ENCODE measurements around the gene CPLANE2. TPM values are rescaled to one million over a fixed set of nuclear protein-coding genes. Genes with fewer than 3 reads are reported as not detected.

CPLANE2 gene
- total RNA-seq, 4 donors from 2014 or later: 6.6 to 45.8 (median 11.0) TPM

DNA sequence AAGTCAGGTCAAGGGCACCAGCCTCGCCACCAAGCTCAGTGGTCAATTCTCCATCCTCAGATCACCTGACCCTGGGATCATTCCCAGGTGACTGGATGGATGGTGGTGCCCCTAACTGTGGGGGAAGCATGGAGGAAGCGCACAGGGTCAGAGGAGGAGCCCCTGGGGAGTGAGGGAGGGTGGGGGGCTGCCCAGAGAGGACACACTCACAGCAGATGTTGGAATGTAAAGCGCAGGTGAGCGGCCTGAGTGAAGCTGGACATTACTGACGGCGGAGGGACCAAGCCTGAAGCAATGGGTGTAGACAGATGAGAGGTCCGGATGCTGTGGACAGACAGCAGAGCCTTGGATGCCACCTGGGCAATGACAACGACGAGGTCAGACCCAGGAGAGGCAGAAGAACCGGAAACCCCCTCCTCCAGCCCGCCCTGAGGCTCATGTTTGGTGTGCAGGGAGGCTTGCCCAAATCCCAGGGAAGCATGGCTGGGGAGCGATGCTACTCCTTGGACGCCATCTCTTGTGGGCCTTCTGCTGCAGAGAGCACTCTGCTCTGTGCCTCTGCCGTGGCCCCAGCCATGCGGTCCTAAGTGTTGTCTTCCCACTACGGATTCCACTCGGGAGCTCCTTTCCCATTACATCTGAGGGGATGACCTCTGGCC is 5.7 kb upstream of the CPLANE2 start:
- ATAC-seq: no peak
- H3K27ac ChIP-seq: no peak overlapping the region
- WGBS, 2 donors (ENCODE audit: low coverage in 1 of 2): 85 to 92% methylated on average over 4 to 12 of the region's 17 CpGs
- no peaks in the 10 kb centered on the region for H3K27me3 ChIP-seq
- no peaks in the 10 kb centered on the region for H3K9me3 ChIP-seq
- H3K36me3 ChIP-seq: peaks cover 0 to 17% of the 10 kb centered on the region in 2 donors
- peaks cover 5 to 45% (median 12%) of the 10 kb centered on the region in 3 donors for H3K4me1 ChIP-seq
- no peak overlapping the region for H3K4me3 ChIP-seq
- TF ChIP-seq POLR2AphosphoS5 (IDR thresholded peaks at IDR 0.05): no peak
- TF ChIP-seq EP300 (IDR thresholded peaks at IDR 0.05): no peak
- no peak for TF ChIP-seq POLR2A (IDR thresholded peaks at IDR 0.05)
- no peak for TF ChIP-seq CTCF (IDR thresholded peaks at IDR 0.05)

DNA sequence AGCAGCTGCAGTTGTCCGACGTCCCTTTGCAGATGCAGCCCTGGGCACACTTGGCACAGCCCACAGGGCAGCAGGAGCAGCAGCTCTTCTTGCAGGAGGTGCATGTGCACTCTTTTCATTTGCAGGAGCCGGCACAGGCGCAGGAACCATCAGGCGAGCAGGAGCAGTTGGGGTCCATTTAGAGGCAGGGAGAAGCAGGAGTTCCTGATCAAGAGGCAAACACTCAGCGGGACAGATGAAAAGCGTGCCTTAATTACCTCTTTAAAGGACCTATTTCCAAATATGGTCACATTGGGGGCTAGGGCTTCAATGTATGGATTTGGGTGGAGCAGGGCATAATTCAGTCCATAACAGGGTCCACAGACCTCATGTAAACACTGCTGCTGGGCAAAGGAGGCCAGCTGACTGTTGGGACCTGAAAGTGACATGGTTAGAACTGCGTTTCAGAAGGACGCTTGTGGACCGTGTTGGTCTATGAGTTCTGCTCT is 4.3 kb upstream of the CPLANE2 start:
- no peak for ATAC-seq
- no peak for TF ChIP-seq POLR2A (IDR thresholded peaks at IDR 0.05)
- TF ChIP-seq CTCF (IDR thresholded peaks at IDR 0.05): no peak
- no peak for TF ChIP-seq POLR2AphosphoS5 (IDR thresholded peaks at IDR 0.05)
- no peak for TF ChIP-seq EP300 (IDR thresholded peaks at IDR 0.05)
- 60 to 73% methylated on average over 6 to 7 of the region's 10 CpGs for WGBS, 2 donors (ENCODE audit: low coverage in 1 of 2)
- H3K36me3 ChIP-seq: peaks cover 0 to 11% of the 10 kb centered on the region in 2 donors
- H3K27ac ChIP-seq: no peak overlapping the region
- H3K4me3 ChIP-seq: no peak overlapping the region
- no peaks in the 10 kb centered on the region for H3K9me3 ChIP-seq
- peaks cover 2 to 42% (median 13%) of the 10 kb centered on the region in 3 donors for H3K4me1 ChIP-seq
- H3K27me3 ChIP-seq: no peaks in the 10 kb centered on the region

GRCh38 chr1:16239972-16240491 is 3.0 kb upstream of the CPLANE2 start:
- H3K27ac ChIP-seq: no peak overlapping the region
- peaks cover 2 to 40% (median 18%) of the 10 kb centered on the region in 3 donors for H3K4me1 ChIP-seq
- H3K27me3 ChIP-seq: no peaks in the 10 kb centered on the region
- H3K4me3 ChIP-seq: no peak overlapping the region
- TF ChIP-seq EP300 (IDR thresholded peaks at IDR 0.05): no peak
- TF ChIP-seq CTCF (IDR thresholded peaks at IDR 0.05): no peak
- no peak for TF ChIP-seq POLR2A (IDR thresholded peaks at IDR 0.05)
- no peak for TF ChIP-seq POLR2AphosphoS5 (IDR thresholded peaks at IDR 0.05)
- H3K36me3 ChIP-seq: peaks cover 0 to under 1% of the 10 kb centered on the region in 2 donors
- 88 to 90% methylated on average over 2 of the region's 2 CpGs for WGBS, 2 donors (ENCODE audit: low coverage in 1 of 2)
- no peaks in the 10 kb centered on the region for H3K9me3 ChIP-seq
- no peak for ATAC-seq

DNA sequence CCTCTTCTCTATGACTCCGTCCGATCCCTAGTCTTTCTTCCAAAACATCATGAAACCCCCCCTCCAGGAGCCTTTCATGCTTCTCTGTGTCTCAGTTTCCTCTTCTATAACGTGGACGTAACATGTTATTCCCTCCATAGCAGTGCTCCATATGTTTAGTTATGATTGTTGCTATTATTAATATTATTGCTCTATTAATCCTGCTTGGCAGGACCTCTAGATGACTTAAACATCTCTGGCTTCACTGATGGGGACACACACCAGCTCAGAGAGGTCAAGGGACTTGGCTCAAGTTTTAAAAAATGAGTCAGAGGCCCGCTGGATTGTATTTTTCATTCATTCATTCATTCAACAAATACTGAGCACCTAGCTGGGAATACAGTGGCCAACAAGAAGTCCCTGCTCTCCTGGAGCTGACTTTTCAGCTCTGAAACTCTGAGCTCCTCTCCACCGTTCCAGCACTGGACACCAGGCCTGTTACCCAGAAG is 404 bp upstream of the CPLANE2 start:
- Histone ChIP-seq H3K27me3 (no peaks in the 10 kb centered on the region), H3K36me3 (peaks cover 0 to 8% of the 10 kb centered on the region in 2 donors), H3K4me1 (peaks cover 0 to 23% (median 18%) of the 10 kb centered on the region in 3 donors), H3K9me3 (no peaks in the 10 kb centered on the region), H3K27ac (peak overlapping the region; percentile 57 to 96 (median 91)), H3K4me3 (peak overlapping the region in 1 of 2 donors; percentile 64)
- TF ChIP-seq EP300 (IDR thresholded peaks at IDR 0.05) (no peak), POLR2AphosphoS5 (IDR thresholded peaks at IDR 0.05) (no peak), CTCF (IDR thresholded peaks at IDR 0.05) (no peak), POLR2A (IDR thresholded peaks at IDR 0.05) (no peak)
- WGBS, 2 donors (ENCODE audit: low coverage in 1 of 2): 13 to 17% methylated on average over 6 of the region's 6 CpGs
- no peak for ATAC-seq

Measured in gastroesophageal sphincter (tissue), 4 donors.